Vagina (tissue), 2 donors: ENCODE results near the gene AP2A1.

Source experiments
- POLR2A ChIP-seq, 2 donors: fragments of 450-650 bp; IDR thresholded peaks; one replicate each; pipeline ENCODE4 v1.6.1; 2017; ENCODE audit warnings: antibody characterized with exemption in 2 of 2, mild to moderate bottlenecking in 2 of 2, moderate library complexity in 2 of 2
- TF ChIP-seq, protein P1 (sequence below), 3 experiments: fragments of 450-650 bp in 2 of 3; fragments of 200-600 bp in 1 of 3; sonication (generic) in 1 of 3; IDR thresholded peaks; one replicate each; pipeline ENCODE4 v1.5.1; 2017 to 2019; ENCODE audit warnings: antibody characterized with exemption in 3 of 3, mild to moderate bottlenecking in 2 of 3, moderate library complexity in 2 of 3

DNA sequence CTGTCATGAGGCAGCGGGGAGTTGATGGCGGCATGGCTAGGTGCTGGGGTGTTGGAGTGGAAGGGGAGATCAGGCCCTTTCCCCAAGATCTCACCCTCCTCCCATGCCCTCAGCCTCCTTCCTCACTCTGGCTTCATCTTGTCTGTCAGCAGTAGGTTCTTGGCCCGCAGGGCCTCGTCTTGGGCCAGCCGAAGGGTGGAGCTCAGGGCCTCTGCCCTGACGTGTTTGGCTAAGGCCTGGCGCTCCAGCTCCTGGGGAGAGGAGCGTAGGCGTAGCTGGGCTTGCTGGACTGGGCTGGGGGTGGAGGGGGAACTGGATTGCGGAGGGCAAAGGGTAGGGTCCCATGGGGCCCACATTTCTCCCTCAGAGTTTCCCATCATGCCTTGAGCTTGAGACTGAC is 26.9 kb upstream of the AP2A1 start:
- no peak for TF ChIP-seq POLR2A (IDR thresholded peaks at IDR 0.05)
- TF ChIP-seq, protein P1, sequence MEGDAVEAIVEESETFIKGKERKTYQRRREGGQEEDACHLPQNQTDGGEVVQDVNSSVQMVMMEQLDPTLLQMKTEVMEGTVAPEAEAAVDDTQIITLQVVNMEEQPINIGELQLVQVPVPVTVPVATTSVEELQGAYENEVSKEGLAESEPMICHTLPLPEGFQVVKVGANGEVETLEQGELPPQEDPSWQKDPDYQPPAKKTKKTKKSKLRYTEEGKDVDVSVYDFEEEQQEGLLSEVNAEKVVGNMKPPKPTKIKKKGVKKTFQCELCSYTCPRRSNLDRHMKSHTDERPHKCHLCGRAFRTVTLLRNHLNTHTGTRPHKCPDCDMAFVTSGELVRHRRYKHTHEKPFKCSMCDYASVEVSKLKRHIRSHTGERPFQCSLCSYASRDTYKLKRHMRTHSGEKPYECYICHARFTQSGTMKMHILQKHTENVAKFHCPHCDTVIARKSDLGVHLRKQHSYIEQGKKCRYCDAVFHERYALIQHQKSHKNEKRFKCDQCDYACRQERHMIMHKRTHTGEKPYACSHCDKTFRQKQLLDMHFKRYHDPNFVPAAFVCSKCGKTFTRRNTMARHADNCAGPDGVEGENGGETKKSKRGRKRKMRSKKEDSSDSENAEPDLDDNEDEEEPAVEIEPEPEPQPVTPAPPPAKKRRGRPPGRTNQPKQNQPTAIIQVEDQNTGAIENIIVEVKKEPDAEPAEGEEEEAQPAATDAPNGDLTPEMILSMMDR (IDR thresholded peaks at IDR 0.05) = no peak
